ENCODE results near the gene STK40.
A peak's percentile ranks its signal among the peaks of the same experiment; 100 is the strongest.

STK40 gene

DNA sequence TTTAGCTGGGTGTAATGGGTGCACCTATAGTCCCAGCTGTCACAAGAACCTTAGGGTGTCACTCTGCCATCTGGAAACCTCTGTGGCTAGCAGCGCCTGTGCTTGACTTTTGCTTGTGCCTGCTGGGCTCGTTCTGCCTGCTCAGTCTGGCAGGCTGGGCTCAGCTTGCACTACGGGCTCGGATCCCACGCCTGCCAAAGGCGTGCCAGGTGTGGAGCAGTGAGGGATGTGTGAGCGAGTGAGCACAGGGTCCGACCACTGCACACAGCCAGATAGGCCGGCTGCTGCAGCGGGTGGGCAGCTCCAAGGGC, 14.7 kb upstream of the STK40 start:
- H3K4me3 ChIP-seq (ENCODE audit: low read depth, low read length), result no peak overlapping the region

DNA sequence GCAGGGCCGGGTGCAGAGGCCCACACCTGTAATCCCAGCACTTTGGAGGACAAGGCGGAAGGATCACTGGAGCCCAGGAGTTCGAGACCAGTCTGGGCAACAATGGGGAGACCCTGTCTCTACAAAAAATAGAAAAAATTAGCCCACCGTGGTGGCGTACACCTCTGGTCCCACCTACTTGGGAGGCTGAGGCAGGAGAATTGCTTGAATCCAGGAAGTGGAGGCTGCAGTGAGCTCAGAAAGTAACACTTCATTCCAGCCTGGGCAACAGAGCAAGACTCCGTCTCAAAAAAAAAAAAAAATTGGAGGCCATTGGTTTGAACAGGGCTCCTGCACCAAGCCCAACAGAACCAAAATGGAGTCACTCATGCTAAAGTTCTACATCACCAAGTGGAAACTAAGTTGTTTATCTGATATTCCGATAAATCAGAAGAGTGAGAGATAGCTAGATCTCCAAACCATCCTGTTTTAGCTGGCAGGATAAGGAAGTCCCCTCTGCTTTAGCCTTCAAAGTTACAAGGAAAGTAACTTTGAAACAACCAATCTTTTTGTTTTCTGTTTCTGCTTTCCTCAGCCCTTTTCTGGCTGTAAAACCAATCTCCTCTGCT, 12.8 kb upstream of the STK40 start:
- TF ChIP-seq CTCF (IDR thresholded peaks at IDR 0.05; ENCODE audit: borderline replicate concordance, insufficient read depth, low read depth, low read length), result no peak
- no peak overlapping the region for H3K4me3 ChIP-seq (ENCODE audit: low read depth, low read length)

More for the DNA sequence above, 14.7 kb upstream of the STK40 start:
- no peak for TF ChIP-seq CTCF (IDR thresholded peaks at IDR 0.05; ENCODE audit: borderline replicate concordance, insufficient read depth, low read depth, low read length)

- H3K4me3 ChIP-seq (ENCODE audit: low read depth, low read length), result peak within 1 kb of the TSS; percentile 99
- no peak for TF ChIP-seq CTCF (IDR thresholded peaks at IDR 0.05; ENCODE audit: borderline replicate concordance, insufficient read depth, low read depth, low read length)
Measured at GRCh38 chr1:36397378-36398230, 11.9 kb upstream of the STK40 start, which contains the start of gene LSM10. Gene LSM10 (minus strand): TSS chr1:36397908. CDS start chr1:36394129, 3,779 bp downstream.

DNA sequence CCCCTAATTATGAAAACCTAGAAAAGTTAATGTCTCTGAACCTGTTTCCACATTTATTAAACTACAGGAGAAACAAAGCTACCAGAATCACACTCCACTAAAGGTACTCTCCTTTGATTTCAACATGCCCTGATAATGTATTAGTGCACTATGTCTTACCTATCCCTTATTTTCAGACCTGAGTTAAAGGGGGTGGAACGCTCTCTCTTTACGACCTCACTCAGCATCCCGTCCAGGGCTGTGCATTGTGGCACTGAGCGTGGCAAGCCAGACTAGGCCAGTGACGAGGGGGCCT, 11.3 kb upstream of the STK40 start:
- TF ChIP-seq CTCF (IDR thresholded peaks at IDR 0.05; ENCODE audit: borderline replicate concordance, insufficient read depth, low read depth, low read length), result no peak
- peak overlapping the region; percentile 99 for H3K4me3 ChIP-seq (ENCODE audit: low read depth, low read length)

- TF ChIP-seq CTCF (IDR thresholded peaks at IDR 0.05; ENCODE audit: borderline replicate concordance, insufficient read depth, low read depth, low read length), result no peak
- H3K4me3 ChIP-seq (ENCODE audit: low read depth, low read length), result no peak overlapping the region
Measured at GRCh38 chr1:36396359-36396758, 10.6 kb upstream of the STK40 start.

- no peak overlapping the region for H3K4me3 ChIP-seq (ENCODE audit: low read depth, low read length)
- no peak for TF ChIP-seq CTCF (IDR thresholded peaks at IDR 0.05; ENCODE audit: borderline replicate concordance, insufficient read depth, low read depth, low read length)
Measured at GRCh38 chr1:36393686-36394085, 8.0 kb upstream of the STK40 start.

GRCh38 chr1:36392836-36393235, 7.1 kb upstream of the STK40 start:
- no peak for TF ChIP-seq CTCF (IDR thresholded peaks at IDR 0.05; ENCODE audit: borderline replicate concordance, insufficient read depth, low read depth, low read length)
- H3K4me3 ChIP-seq (ENCODE audit: low read depth, low read length), result no peak overlapping the region

Data from GM12875 (cell line).